ENCODE measurements around the gene S100A14. TPM values are rescaled to one million over a fixed set of nuclear protein-coding genes. Genes with fewer than 3 reads are reported as not detected.

S100A14 gene
- total and polyA plus RNA-seq, 9 of the 15 experiments (the other 6 are each of a cell fraction or from before 2014, with no cell fraction given): 0.10 to 0.64 (median 0.24) TPM; not detected in 3

DNA sequence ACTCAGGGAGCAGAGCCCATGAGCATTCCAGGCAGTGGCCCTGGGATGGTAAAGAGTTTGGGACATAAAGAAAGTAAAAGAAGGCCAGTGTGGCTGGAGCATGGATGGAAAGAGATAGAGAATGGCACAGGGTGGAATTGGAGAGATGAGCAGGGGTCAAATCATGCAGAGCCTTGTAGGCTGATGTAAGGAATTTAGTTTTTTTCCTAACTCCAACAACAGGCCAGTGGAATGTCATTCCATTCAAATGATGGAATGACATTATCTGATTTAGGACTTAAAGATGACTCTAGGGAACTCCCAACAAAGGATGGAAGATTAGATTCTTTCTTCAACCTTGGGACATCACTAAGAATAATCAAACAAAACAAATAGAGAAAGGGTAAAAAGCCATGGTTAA is 37.6 kb downstream of the S100A14 start:
- CTCF ChIA-PET (ENCODE audit: low intra/inter-chr PET ratio): no interaction called here
- BruUV-seq (replicated peaks): no TSS peak
- intact Hi-C loops (cut with micrococcal nuclease): no loop called here
- ATAC-seq (no peak), DNase-seq (ENCODE audit: extremely low read depth in 1 of 4, low spot score in 3 of 4) (no peak), FAIRE-seq (no peak)
- Histone ChIP-seq H3K4me1 (replicated peaks in 1 of 2; ENCODE audit: control insufficient read depth in 2 of 2, insufficient read depth in 2 of 2, low read length in 2 of 2) (peaks cover 0 to 5% of the 10 kb centered on the region in 2 experiments; a peak in 2 of 5 replicates), H3K36me3 (ENCODE audit: control insufficient read depth, insufficient read depth, low read length) (no peaks in the 10 kb centered on the region), H4K20me1 (replicated peaks; ENCODE audit: control insufficient read depth, insufficient read depth, low read length) (no peaks in the 10 kb centered on the region), H3K9me3 (replicated peaks; ENCODE audit: control insufficient read depth, insufficient read depth, low read depth, low read length) (no peaks in the 10 kb centered on the region), H3K9me1 (ENCODE audit: control insufficient read depth, insufficient read depth, low read length) (no peaks in the 10 kb centered on the region), H3K4me3 (no peak overlapping the region), H3K79me2 (ENCODE audit: control insufficient read depth, insufficient read depth, low read length) (no peaks in the 10 kb centered on the region), H3K27ac (ENCODE audit: extremely low read depth, low read depth, low read length) (no peak overlapping the region), H3K27me3 (ENCODE audit: control insufficient read depth in 2 of 2, insufficient read depth in 2 of 2, low read length in 2 of 2) (no peaks in the 10 kb centered on the region), H2AFZ (ENCODE audit: low read depth, low read length) (no peak overlapping the region), H3K9ac (ENCODE audit: insufficient read depth in 1 of 2, low read depth in 2 of 2, low read length in 2 of 2) (no peak overlapping the region), H3K4me2 (ENCODE audit: insufficient read depth, low read length) (no peak overlapping the region)
- TF ChIP-seq HDAC6 (IDR thresholded peaks at IDR 0.05; ENCODE audit: low read depth, low read length): no peak
- POLR2A ChIA-PET: interaction anchor here (0.6 to 1.1 kb wide), 3 partner anchors 15 to 52 kb away, joined by 3 read pairs; no protein-coding TSS in a partner anchor
- in situ Hi-C loops (cut with MboI): no loop called here

DNA sequence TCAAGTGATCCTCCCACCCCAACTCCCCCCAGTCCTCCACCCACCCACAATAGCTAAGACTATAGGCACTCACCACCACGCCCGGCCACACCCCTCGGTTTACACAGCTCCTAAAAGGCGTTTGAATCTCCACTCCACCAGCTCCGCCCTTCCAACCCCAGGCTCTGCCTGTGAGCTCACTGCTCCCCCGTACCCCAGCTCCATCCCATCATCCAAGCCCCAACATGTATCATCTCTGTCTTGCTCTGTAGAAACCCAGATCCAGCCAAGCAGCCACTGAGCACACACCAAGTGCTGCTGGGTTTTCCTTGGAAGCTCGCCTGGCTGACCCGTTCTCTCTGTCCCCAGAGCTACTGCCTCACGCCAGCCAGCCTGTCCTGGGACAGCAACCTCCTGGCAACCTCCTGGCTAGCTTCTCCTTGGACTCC is 38.5 kb downstream of the S100A14 start:
- no peaks in the 10 kb centered on the region for H3K9me3 ChIP-seq (replicated peaks; ENCODE audit: control insufficient read depth, insufficient read depth, low read depth, low read length)
- no peak overlapping the region for H3K27ac ChIP-seq (ENCODE audit: extremely low read depth, low read depth, low read length)
- DNase-seq (ENCODE audit: extremely low read depth in 1 of 4, low spot score in 3 of 4) (peak in 1 of 4 experiments; percentile 35), FAIRE-seq (no peak), ATAC-seq (peak; percentile 71)
- intact Hi-C loops (cut with micrococcal nuclease) (no loop called here), in situ Hi-C loops (cut with MboI) (no loop called here)
- H3K9me1 ChIP-seq (ENCODE audit: control insufficient read depth, insufficient read depth, low read length): no peaks in the 10 kb centered on the region
- TF ChIP-seq DACH1 (IDR thresholded peaks at IDR 0.05; ENCODE audit: partially characterized antibody) (no peak), EGR1 (conservative IDR thresholded peaks at IDR 0.05) (0 out of 2 replicates have a peak, but pooled peaks have one; percentile 15)
- H3K9ac ChIP-seq (ENCODE audit: insufficient read depth in 1 of 2, low read depth in 2 of 2, low read length in 2 of 2): peak overlapping the region in 1 of 2 experiments; percentile 78; a peak in 1 of 4 replicates
- H3K79me2 ChIP-seq (ENCODE audit: control insufficient read depth, insufficient read depth, low read length): no peaks in the 10 kb centered on the region
- no peaks in the 10 kb centered on the region for H3K27me3 ChIP-seq (ENCODE audit: control insufficient read depth in 2 of 2, insufficient read depth in 2 of 2, low read length in 2 of 2)
- H3K4me2 ChIP-seq (ENCODE audit: insufficient read depth, low read length): no peak overlapping the region; the same call in 1 of the 2 replicates
- no peaks in the 10 kb centered on the region for H4K20me1 ChIP-seq (replicated peaks; ENCODE audit: control insufficient read depth, insufficient read depth, low read length)
- ChIA-PET CTCF (ENCODE audit: low intra/inter-chr PET ratio) (no interaction called here), POLR2A (interaction anchor here (0.6 to 1.1 kb wide), 8 partner anchors 14 to 56 kb away, joined by 3 to 4 read pairs (median 3); partner anchors contain the start of gene CHTOP)
- no TSS peak for BruUV-seq (replicated peaks)
- peaks cover 0 to 5% of the 10 kb centered on the region in 2 experiments; a peak in 2 of 5 replicates for H3K4me1 ChIP-seq (replicated peaks in 1 of 2; ENCODE audit: control insufficient read depth in 2 of 2, insufficient read depth in 2 of 2, low read length in 2 of 2)
- no peak overlapping the region for H3K4me3 ChIP-seq
- WGBS (ENCODE audit: insufficient coverage, low coverage, missing lambda C conversion rate): 1% methylated on average over 9 of the region's 9 CpGs
- H3K36me3 ChIP-seq (ENCODE audit: control insufficient read depth, insufficient read depth, low read length): no peaks in the 10 kb centered on the region
- H2AFZ ChIP-seq (ENCODE audit: low read depth, low read length): no peak overlapping the region

Data from K562 (cell line).